ENCODE data around the gene VWA5B1.

Gene VWA5B1

DNA sequence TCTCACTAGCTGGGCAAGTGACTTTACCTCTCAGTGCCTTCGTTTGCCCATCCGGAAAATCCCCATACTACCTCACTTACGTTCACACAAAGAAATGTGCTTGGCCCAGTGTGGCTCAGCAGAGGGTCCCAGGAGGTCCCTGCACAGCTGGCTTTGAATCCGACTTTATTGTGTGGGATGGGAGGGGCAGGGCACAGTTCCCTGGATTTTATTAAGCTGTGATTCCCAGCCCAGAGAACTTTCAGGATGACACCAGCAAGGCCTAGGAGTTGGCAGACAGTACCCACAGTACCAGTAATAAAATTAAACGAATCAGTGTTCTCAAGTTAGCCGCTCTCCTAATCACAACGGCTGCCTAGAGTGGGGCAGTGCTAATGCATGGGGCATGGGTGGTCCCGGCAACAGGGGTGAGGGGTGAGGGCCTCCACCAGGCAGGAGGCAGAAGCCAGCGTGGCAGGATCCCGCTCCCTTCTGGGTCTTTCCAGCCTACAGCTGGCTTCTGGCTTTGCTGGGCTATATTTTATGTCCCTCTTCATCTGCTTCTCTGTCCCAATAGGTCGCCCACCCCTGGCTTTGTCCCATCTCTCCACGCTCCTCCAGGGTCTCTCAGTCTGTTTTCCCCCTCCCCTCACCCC, 74.9 kb downstream of the VWA5B1 start:
- TF ChIP-seq, protein P1, sequence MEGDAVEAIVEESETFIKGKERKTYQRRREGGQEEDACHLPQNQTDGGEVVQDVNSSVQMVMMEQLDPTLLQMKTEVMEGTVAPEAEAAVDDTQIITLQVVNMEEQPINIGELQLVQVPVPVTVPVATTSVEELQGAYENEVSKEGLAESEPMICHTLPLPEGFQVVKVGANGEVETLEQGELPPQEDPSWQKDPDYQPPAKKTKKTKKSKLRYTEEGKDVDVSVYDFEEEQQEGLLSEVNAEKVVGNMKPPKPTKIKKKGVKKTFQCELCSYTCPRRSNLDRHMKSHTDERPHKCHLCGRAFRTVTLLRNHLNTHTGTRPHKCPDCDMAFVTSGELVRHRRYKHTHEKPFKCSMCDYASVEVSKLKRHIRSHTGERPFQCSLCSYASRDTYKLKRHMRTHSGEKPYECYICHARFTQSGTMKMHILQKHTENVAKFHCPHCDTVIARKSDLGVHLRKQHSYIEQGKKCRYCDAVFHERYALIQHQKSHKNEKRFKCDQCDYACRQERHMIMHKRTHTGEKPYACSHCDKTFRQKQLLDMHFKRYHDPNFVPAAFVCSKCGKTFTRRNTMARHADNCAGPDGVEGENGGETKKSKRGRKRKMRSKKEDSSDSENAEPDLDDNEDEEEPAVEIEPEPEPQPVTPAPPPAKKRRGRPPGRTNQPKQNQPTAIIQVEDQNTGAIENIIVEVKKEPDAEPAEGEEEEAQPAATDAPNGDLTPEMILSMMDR (IDR thresholded peaks at IDR 0.05; ENCODE audit: low read depth, low read length, missing control alignments) = no peak
- no peak overlapping the region for H3K4me3 ChIP-seq (ENCODE audit: low read depth, low read length)
- DNase-seq (ENCODE audit: low read depth) = no peak

DNA sequence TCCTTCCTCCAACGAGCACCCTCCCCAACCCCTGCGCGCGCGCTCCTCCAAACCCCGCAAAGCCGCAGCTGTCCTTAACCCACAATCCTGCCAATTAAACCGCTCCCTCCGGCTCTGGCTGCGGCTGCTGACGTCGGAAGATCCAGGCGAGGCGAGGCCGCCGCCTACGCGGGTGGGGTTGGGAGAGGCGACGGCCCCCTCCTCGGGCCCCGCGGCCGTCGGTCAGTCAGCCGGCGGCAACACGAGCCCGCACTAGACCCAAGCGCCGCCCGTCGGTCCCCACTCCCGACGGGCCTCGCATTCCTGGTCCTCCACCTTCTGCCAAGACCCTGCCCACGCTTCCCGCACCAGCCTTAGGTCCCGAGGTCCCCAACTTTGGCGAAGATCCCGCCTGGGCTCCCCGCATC, 75.4 kb downstream of the VWA5B1 start:
- no peak overlapping the region for H3K4me3 ChIP-seq (ENCODE audit: low read depth, low read length)
- DNase-seq (ENCODE audit: low read depth) = no peak
- TF ChIP-seq, protein P1 (IDR thresholded peaks at IDR 0.05; ENCODE audit: low read depth, low read length, missing control alignments) = no peak

DNA sequence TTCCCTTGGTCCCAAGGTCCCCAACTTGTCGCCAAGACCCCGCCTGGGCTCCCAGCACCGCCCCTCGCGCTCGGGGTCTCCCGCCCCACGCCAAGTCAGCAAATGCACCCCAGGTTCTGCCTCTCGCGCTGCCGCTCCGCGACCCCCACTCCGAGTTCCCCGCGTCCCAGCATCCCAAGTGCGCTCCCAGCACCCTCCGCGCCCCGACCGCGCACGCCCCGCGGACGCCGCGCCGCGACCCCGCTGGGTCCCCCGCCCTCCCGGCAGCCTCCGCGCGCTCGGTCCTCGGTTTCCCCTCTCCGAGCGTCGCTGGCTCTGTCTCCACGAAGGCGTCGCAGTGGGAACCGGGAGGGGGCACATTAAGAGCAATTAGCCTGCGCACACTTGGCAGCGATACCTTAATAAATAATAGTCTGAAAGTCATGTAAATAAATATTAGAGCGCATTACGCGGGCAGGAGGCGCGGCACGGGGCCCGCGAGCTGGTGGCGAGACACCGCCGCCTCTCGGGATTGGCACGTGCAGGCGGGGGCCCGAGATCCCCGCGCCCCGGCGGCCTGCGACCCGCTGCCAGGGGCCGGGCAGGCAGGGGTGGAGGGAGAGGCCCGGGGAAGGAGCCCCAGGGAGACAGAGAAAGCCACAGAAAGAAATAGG, 75.9 kb downstream of the VWA5B1 start:
- TF ChIP-seq, protein P1 (IDR thresholded peaks at IDR 0.05; ENCODE audit: low read depth, low read length, missing control alignments) = no peak
- DNase-seq (ENCODE audit: low read depth) = no peak
- no peak overlapping the region for H3K4me3 ChIP-seq (ENCODE audit: low read depth, low read length)

DNA sequence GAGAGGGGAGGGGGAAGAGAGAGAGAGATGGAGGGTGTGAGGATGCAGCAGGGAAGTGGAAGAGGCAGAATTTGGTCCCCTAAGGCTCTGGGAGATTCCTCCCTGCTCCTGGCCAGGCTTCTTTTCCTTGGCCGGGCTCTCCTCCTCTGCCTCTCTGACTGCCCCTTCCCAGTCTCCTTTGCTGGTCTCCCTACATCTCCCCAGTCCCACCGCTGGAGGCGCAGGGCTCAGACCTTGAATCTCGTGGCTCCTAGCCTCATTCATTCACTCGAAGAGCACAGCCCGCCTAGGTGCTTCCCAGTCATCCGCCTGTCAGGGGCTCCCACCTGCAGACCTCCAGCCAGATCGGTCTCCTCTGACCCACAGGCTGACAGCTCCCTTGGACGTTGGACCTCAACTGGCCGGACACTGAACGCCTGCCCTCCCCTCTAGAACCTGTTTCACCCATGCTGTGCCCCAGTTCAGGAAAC, 76.5 kb downstream of the VWA5B1 start:
- TF ChIP-seq, protein P1 (IDR thresholded peaks at IDR 0.05; ENCODE audit: low read depth, low read length, missing control alignments) = no peak
- DNase-seq (ENCODE audit: low read depth) = no peak
- no peak overlapping the region for H3K4me3 ChIP-seq (ENCODE audit: low read depth, low read length)

DNA sequence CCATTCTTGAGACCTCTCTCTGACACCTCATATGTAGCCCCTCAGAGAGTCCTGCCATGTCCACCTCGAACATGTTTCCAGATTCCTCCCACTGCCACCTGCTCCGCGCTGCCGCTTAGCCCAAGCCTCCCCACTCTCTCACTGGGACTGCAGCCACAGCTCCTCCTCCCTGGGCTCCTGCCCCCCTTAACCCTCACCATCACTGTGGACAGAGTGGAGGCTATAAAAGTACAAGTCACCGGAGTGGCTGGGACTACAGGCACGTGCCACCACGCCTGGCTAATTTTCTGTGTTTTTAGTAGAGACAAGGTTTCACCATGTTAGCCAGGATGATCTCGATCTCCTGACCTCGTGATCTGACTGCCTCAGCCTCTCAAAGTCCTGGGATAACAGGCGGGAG, 77.0 kb downstream of the VWA5B1 start:
- H3K4me3 ChIP-seq (ENCODE audit: low read depth, low read length) = no peak overlapping the region
- DNase-seq (ENCODE audit: low read depth) = no peak
- TF ChIP-seq, protein P1 (IDR thresholded peaks at IDR 0.05; ENCODE audit: low read depth, low read length, missing control alignments) = no peak

DNA sequence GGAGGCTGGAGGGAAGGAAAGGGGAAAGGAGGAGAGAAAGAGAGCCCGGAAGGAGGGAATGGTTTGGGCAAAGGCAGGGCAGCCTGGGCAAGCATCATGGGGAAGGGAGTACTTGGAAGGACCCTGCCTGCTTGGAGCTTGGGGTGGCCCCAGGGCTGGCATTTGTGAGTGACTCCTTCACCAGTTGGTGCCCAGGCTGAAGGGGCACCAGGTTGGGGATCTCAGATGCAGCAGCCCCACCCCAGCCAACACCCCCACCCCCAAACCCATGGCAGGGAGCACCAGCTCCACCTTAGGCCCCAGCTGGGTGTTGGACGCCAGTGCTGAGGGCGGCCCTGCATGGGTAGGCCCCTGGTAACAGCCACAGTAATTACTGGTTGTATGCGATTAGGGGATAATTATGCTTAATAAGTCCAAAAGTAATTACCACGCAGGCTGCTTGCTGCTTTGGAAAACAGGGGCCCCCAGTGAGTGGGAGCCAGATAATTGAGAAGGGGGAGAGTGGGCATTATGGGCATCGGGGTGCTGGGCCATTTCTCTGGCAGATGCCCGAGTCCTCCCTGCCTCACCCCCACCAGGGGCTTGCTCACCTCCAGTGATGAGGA, 78.3 kb downstream of the VWA5B1 start:
- TF ChIP-seq, protein P1 (IDR thresholded peaks at IDR 0.05; ENCODE audit: low read depth, low read length, missing control alignments) = no peak

More for the DNA sequence above, 78.3 kb downstream of the VWA5B1 start:
- DNase-seq (ENCODE audit: low read depth) = no peak
- H3K4me3 ChIP-seq (ENCODE audit: low read depth, low read length) = no peak overlapping the region

All from GM12864 (cell line).